H9 (cell line): ENCODE results near the gene EN1. TPM values are rescaled to one million over a fixed set of nuclear protein-coding genes. Genes with fewer than 3 reads are reported as not detected.
A peak's percentile ranks its signal among the peaks of the same experiment; 100 is the strongest.

Experiments
- DNase-seq: peaks from one replicate; pipeline ENCODE4 v3.0.0-alpha.2; 2017
- H2AFZ ChIP-seq: one replicate; pipeline ENCODE4 v1.6.1; 2013; ENCODE audit warnings: mild to moderate bottlenecking, low read length, control low read depth, moderate library complexity
- H2AK5ac ChIP-seq: 2 replicates; pipeline ENCODE4 v1.6.1; 2013; ENCODE audit warnings: low read length, control low read depth, mixed read lengths; ENCODE audit not compliant: insufficient read length
- H2BK120ac ChIP-seq: one replicate; pipeline ENCODE4 v1.6.1; 2013; ENCODE audit warnings: low read depth, mild to moderate bottlenecking, low read length, control low read depth, inconsistent platforms; ENCODE audit not compliant: poor library complexity, severe bottlenecking
- H2BK12ac ChIP-seq: 2 replicates; pipeline ENCODE4 v1.6.1; 2013; ENCODE audit warnings: low read length, control low read depth, mixed read lengths, low read depth; ENCODE audit not compliant: insufficient read length
- H2BK15ac ChIP-seq: 2 replicates; pipeline ENCODE4 v1.6.1; 2013; ENCODE audit warnings: low read depth, low read length, control low read depth
- H2BK20ac ChIP-seq: one replicate; pipeline ENCODE4 v1.6.1; 2013; ENCODE audit warnings: low read depth, mild to moderate bottlenecking, low read length, control low read depth, inconsistent platforms; ENCODE audit not compliant: poor library complexity, severe bottlenecking
- H2BK5ac ChIP-seq: 2 replicates; pipeline ENCODE4 v1.6.1; 2013; ENCODE audit warnings: low read length, control low read depth, mixed read lengths; ENCODE audit not compliant: insufficient read length
- H3K14ac ChIP-seq: 2 replicates; pipeline ENCODE4 v1.6.1; 2013; ENCODE audit warnings: low read length, control low read depth; ENCODE audit not compliant: insufficient read depth
- H3K18ac ChIP-seq: 2 replicates; pipeline ENCODE4 v1.6.1; 2013; ENCODE audit warnings: low read depth, mild to moderate bottlenecking, mixed read lengths, low read length, control low read depth; ENCODE audit not compliant: insufficient read length
- H3K23ac ChIP-seq: 2 replicates; pipeline ENCODE4 v1.6.1; 2013; ENCODE audit warnings: low read length, control low read depth, mixed read lengths, low read depth; ENCODE audit not compliant: insufficient read length
- H3K23me2 ChIP-seq: 2 replicates; pipeline ENCODE4 v1.6.1; 2013; ENCODE audit warnings: low read depth, mild to moderate bottlenecking, mixed read lengths, low read length, control low read depth; ENCODE audit not compliant: insufficient read length, poor library complexity, severe bottlenecking
- H3K27ac ChIP-seq: 2 replicates; pipeline ENCODE4 v1.5.1; 2013; ENCODE audit warnings: low read length, control low read depth, mixed read lengths, low read depth; ENCODE audit not compliant: insufficient read length
- H3K27me3 ChIP-seq: 2 replicates; pipeline ENCODE4 v1.6.1; 2013; ENCODE audit warnings: low read length, control low read depth, inconsistent platforms; ENCODE audit not compliant: insufficient read depth
- H3K4ac ChIP-seq: 2 replicates; pipeline ENCODE4 v1.6.1; 2013; ENCODE audit warnings: low read depth, mild to moderate bottlenecking, control low read depth, inconsistent platforms, low read length, moderate library complexity
- H3K4me1 ChIP-seq: 2 replicates; pipeline ENCODE4 v1.6.1; 2013; ENCODE audit warnings: low read length, control low read depth, inconsistent platforms; ENCODE audit not compliant: insufficient read depth
- H3K4me2 ChIP-seq: 2 replicates; pipeline ENCODE4 v1.6.1; 2013; ENCODE audit warnings: low read length, control low read depth, mixed read lengths; ENCODE audit not compliant: insufficient read length, insufficient read depth
- H3K56ac ChIP-seq: 2 replicates; pipeline ENCODE4 v1.6.1; 2013; ENCODE audit warnings: low read depth, mild to moderate bottlenecking, mixed read lengths, low read length, control low read depth; ENCODE audit not compliant: insufficient read length
- H3K79me1 ChIP-seq: 2 replicates; pipeline ENCODE4 v1.6.1; 2013; ENCODE audit warnings: low read depth, mild to moderate bottlenecking, moderate library complexity, low read length, control low read depth, inconsistent platforms; ENCODE audit not compliant: insufficient read depth, poor library complexity, severe bottlenecking
- H3K79me2 ChIP-seq: 2 replicates; pipeline ENCODE4 v1.6.1; 2013; ENCODE audit warnings: low read length, control low read depth, inconsistent platforms; ENCODE audit not compliant: insufficient read depth
- H3K9ac ChIP-seq: 2 replicates; pipeline ENCODE4 v1.6.1; 2013; ENCODE audit warnings: low read length, control low read depth, mixed read lengths; ENCODE audit not compliant: insufficient read length; ENCODE audit errors: extremely low read depth
- H3K9me3 ChIP-seq: one replicate; pipeline ENCODE4 v1.6.1; 2013; ENCODE audit warnings: low read depth, low read length, inconsistent platforms; ENCODE audit not compliant: control insufficient read depth
- H3T11ph ChIP-seq: one replicate; pipeline ENCODE4 v1.6.1; 2013; ENCODE audit warnings: mild to moderate bottlenecking, low read length, control low read depth, inconsistent platforms
- H4K20me1 ChIP-seq: one replicate; pipeline ENCODE4 v1.6.1; 2013; ENCODE audit not compliant: control insufficient read depth, insufficient read length, insufficient read depth
- H4K5ac ChIP-seq: 2 replicates; pipeline ENCODE4 v1.6.1; 2013; ENCODE audit warnings: low read depth, mild to moderate bottlenecking, mixed read lengths, low read length, control low read depth; ENCODE audit not compliant: insufficient read length
- H4K8ac ChIP-seq: replicated peaks from 2 replicates; pipeline ENCODE4 v1.6.1; 2013; ENCODE audit warnings: low read length, control low read depth, mixed read lengths, low read depth; ENCODE audit not compliant: insufficient read length
- H4K91ac ChIP-seq: 2 replicates; pipeline ENCODE4 v1.6.1; 2013; ENCODE audit warnings: low read depth, mild to moderate bottlenecking, moderate library complexity, mixed read lengths, low read length, control low read depth; ENCODE audit not compliant: insufficient read length
- H3K27ac Mint-ChIP-seq, 3 experiments: 2 replicates in 2 of 3; 3 replicates in 1 of 3; pipeline ENCODE4 v1.8.0; 2020 to 2021; ENCODE audit warnings: mixed read lengths in 3 of 3, mild to moderate bottlenecking in 1 of 3, moderate library complexity in 1 of 3
- H3K27me3 Mint-ChIP-seq: 2 replicates; pipeline ENCODE4 v1.8.0; 2021; ENCODE audit warnings: low read depth, mild to moderate bottlenecking, moderate library complexity, mixed read lengths
- H3K36me3 Mint-ChIP-seq, 3 experiments: 2 replicates in 2 of 3; 3 replicates in 1 of 3; pipeline ENCODE4 v1.8.0; 2020 to 2021; ENCODE audit warnings: low read depth in 3 of 3, mixed read lengths in 3 of 3; ENCODE audit not compliant: insufficient read depth in 1 of 3
- H3K4me1 Mint-ChIP-seq, 2 experiments: 2 replicates each; pipeline ENCODE4 v1.8.0; 2020; ENCODE audit warnings: mixed read lengths in 2 of 2
- H3K4me3 Mint-ChIP-seq, 2 experiments: 2 replicates in 1 of 2; 3 replicates in 1 of 2; pipeline ENCODE4 v1.8.0; 2020 to 2021; ENCODE audit warnings: mild to moderate bottlenecking in 2 of 2, mixed read lengths in 2 of 2, moderate library complexity in 1 of 2
- H3K9me3 Mint-ChIP-seq, 2 experiments: 2 replicates in 1 of 2; 3 replicates in 1 of 2; pipeline ENCODE4 v1.8.0; 2020; ENCODE audit warnings: mild to moderate bottlenecking in 2 of 2, mixed read lengths in 2 of 2, moderate library complexity in 1 of 2
- whole genome bisulfite sequencing: extraction: QIAGEN DNeasy Blood & Tissue Kit; methylation state at CpG from one replicate; pipeline ENCODE4 v1.1.7; 2013; ENCODE audit warnings: missing lambda C conversion rate, low lambda C conversion rate, mixed read lengths; ENCODE audit not compliant: insufficient read length; ENCODE audit errors: extremely low coverage; 5-methylcytosine and 5-hydroxymethylcytosine counted together
- total RNA-seq: library from RNA; stranded (reverse); gene quantifications from 2 replicates; pipeline ENCODE4 v1.2.1, GENCODE V29; 2021
- TF ChIP-seq, protein P1 (sequence below): fragments of 200-600 bp; sonication (generic); conservative IDR thresholded peaks from 3 replicates; pipeline ENCODE4 v1.8.0; 2021; ENCODE audit warnings: antibody characterized with exemption, mild to moderate bottlenecking

EN1 gene
- total RNA-seq, 1 experiment from 2014 or later: not detected

DNA sequence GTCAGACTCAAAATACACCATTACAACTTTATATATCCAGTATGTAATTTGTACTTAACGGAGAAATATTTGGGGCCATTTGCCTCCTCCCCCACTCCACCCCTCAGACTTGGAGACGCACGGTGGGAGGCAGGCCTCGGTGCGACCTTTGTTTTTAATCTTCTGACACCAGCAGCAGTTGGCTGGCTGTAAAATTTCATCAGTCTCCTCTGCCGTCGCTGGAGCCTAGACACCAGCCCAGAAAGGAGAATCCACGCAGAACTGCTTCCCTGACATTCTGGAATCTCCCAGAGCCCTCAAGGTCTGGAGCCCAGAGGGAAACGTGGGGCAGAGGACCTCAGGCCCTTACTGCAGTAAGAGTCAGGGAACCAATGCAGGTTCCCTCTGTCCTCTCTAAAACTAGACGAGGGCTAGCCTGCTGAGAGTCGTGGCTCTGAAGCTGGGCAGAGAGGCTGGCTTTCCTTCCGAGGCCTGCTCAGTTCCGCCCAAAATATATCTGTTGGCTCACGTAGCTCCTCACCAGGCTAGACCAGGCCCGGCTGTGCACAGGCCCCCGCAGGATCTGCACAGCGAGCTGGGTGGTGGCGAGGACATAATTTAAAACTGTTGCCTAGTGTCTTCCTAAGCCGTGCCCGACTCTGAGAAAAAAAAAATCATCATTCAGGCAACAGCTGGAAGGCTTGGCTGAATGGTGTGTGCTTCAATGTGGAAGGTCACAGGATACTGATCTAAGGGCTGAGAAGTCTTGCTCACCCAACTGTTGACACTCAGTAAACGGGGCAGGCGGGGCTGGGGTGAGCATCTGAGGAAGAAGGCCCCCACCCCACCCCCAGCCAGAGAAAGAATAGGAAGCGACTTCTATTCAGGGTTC, 40.4 kb downstream of the EN1 start:
- Histone ChIP-seq H2BK20ac (no peak overlapping the region), H2BK15ac (no peak overlapping the region), H3K4ac (no peak overlapping the region), H2BK120ac (no peak overlapping the region), H3K27me3 (no peaks in the 10 kb centered on the region; the same call in 1 of the 2 replicates), H3K9ac (no peak overlapping the region), H2AK5ac (no peak overlapping the region), H4K5ac (no peak overlapping the region), H3K23me2 (no peaks in the 10 kb centered on the region), H2BK5ac (no peak overlapping the region), H3K23ac (no peak overlapping the region), H2BK12ac (no peak overlapping the region), H3K4me2 (no peak overlapping the region), H4K20me1 (no peaks in the 10 kb centered on the region), H3K4me1 (peaks cover 6% of the 10 kb centered on the region; the same call in 1 of the 2 replicates), H3K14ac (no peak overlapping the region), H4K91ac (no peak overlapping the region), H3K79me2 (no peaks in the 10 kb centered on the region), H3K9me3 (no peaks in the 10 kb centered on the region), H3K56ac (no peak overlapping the region), H3T11ph (no peak overlapping the region), H3K79me1 (no peaks in the 10 kb centered on the region), H3K18ac (no peak overlapping the region), H3K27ac (no peak overlapping the region), H2AFZ (no peak overlapping the region), H4K8ac (no peak overlapping the region)
- TF ChIP-seq, protein P1, sequence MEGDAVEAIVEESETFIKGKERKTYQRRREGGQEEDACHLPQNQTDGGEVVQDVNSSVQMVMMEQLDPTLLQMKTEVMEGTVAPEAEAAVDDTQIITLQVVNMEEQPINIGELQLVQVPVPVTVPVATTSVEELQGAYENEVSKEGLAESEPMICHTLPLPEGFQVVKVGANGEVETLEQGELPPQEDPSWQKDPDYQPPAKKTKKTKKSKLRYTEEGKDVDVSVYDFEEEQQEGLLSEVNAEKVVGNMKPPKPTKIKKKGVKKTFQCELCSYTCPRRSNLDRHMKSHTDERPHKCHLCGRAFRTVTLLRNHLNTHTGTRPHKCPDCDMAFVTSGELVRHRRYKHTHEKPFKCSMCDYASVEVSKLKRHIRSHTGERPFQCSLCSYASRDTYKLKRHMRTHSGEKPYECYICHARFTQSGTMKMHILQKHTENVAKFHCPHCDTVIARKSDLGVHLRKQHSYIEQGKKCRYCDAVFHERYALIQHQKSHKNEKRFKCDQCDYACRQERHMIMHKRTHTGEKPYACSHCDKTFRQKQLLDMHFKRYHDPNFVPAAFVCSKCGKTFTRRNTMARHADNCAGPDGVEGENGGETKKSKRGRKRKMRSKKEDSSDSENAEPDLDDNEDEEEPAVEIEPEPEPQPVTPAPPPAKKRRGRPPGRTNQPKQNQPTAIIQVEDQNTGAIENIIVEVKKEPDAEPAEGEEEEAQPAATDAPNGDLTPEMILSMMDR: no peak
- peak overlapping the region; percentile 22 to 85 (median 66); a peak in 4 of 7 replicates for H3K27ac Mint-ChIP-seq
- WGBS: no CpG with 5 or more reads among the region's 23 CpGs
- peaks cover 41 to 44% of the 10 kb centered on the region in 2 experiments for H3K4me1 Mint-ChIP-seq
- H3K36me3 Mint-ChIP-seq: no peaks in the 10 kb centered on the region
- H3K9me3 Mint-ChIP-seq: no peaks in the 10 kb centered on the region; a peak in 1 of 5 replicates
- H3K4me3 Mint-ChIP-seq: peak overlapping the region in 1 of 2 experiments; percentile 56; a peak in 3 of 5 replicates
- DNase-seq: no peak
- peaks cover 15% of the 10 kb centered on the region for H3K27me3 Mint-ChIP-seq
